GM23338 (cell line): ENCODE measurements around the gene MRPS18B. TPM values are rescaled to one million over a fixed set of nuclear protein-coding genes. Genes with fewer than 3 reads are reported as not detected.

Experiments used
- ATAC-seq: fragments of 200-7000 bp; cut with Tn5 transposase; 3 replicates; pipeline ENCODE4 v1.9.1; 2020
- DNase-seq: peaks from one replicate; pipeline ENCODE4 v3.0.0-alpha.2; 2015; ENCODE audit warnings: low spot score
- H2AFZ ChIP-seq: fragments of 200-600 bp; sonication (generic); 2 replicates; pipeline ENCODE4 v1.8.0; 2016; ENCODE audit warnings: antibody characterized with exemption, mild to moderate bottlenecking, moderate library complexity
- H3F3A ChIP-seq: fragments of 200-600 bp; sonication (generic); replicated peaks from 2 replicates; pipeline ENCODE4 v1.8.0; 2017; ENCODE audit warnings: antibody characterized with exemption, mixed run types, low read depth
- H3K27ac ChIP-seq: fragments of 200-600 bp; sonication (generic); 2 replicates; pipeline ENCODE4 v1.6.1; 2016; ENCODE audit warnings: low read depth
- H3K27me3 ChIP-seq: fragments of 200-600 bp; sonication (generic); 2 replicates; pipeline ENCODE4 v1.8.0; 2016; ENCODE audit warnings: mild to moderate bottlenecking, mixed run types, moderate library complexity; ENCODE audit not compliant: insufficient read depth
- H3K36me3 ChIP-seq: fragments of 200-600 bp; sonication (generic); 2 replicates; pipeline ENCODE4 v1.8.0; 2016; ENCODE audit warnings: mild to moderate bottlenecking; ENCODE audit not compliant: insufficient read depth
- H3K4me1 ChIP-seq: fragments of 200-600 bp; sonication (generic); 2 replicates; pipeline ENCODE4 v1.8.0; 2016; ENCODE audit warnings: mild to moderate bottlenecking, moderate library complexity; ENCODE audit not compliant: insufficient read depth
- H3K4me2 ChIP-seq: fragments of 200-600 bp; sonication (generic); 2 replicates; pipeline ENCODE4 v1.7.1; 2017; ENCODE audit warnings: mixed run types
- H3K4me3 ChIP-seq: fragments of 200-600 bp; sonication (generic); 2 replicates; pipeline ENCODE4 v1.6.1; 2016; ENCODE audit warnings: mixed run types
- H3K79me2 ChIP-seq: fragments of 200-600 bp; sonication (generic); replicated peaks from 2 replicates; pipeline ENCODE4 v1.8.0; 2017; ENCODE audit warnings: mild to moderate bottlenecking; ENCODE audit not compliant: insufficient read depth
- H3K9me2 ChIP-seq: fragments of 200-600 bp; sonication (generic); 2 replicates; pipeline ENCODE4 v1.8.0; 2017; ENCODE audit not compliant: insufficient read depth
- H4K20me1 ChIP-seq: fragments of 200-600 bp; sonication (generic); replicated peaks from 2 replicates; pipeline ENCODE4 v1.8.0; 2017; ENCODE audit warnings: mild to moderate bottlenecking; ENCODE audit not compliant: insufficient read depth
- H3K27ac Mint-ChIP-seq: 2 replicates; pipeline ENCODE4 v1.8.0; 2020; ENCODE audit warnings: inconsistent platforms, mild to moderate bottlenecking, moderate library complexity, mixed read lengths
- H3K27me3 Mint-ChIP-seq: 3 replicates; pipeline ENCODE4 v1.8.0; 2022; ENCODE audit warnings: low read depth, mild to moderate bottlenecking, moderate library complexity, mixed read lengths, inconsistent platforms; ENCODE audit not compliant: insufficient read depth, poor library complexity
- H3K36me3 Mint-ChIP-seq: 3 replicates; pipeline ENCODE4 v1.8.0; 2021; ENCODE audit warnings: low read depth, mild to moderate bottlenecking, inconsistent platforms, moderate library complexity, mixed read lengths
- H3K4me1 Mint-ChIP-seq: 3 replicates; pipeline ENCODE4 v1.8.0; 2020; ENCODE audit warnings: mild to moderate bottlenecking, inconsistent platforms, mixed read lengths
- H3K4me3 Mint-ChIP-seq: 3 replicates; pipeline ENCODE4 v1.8.0; 2021; ENCODE audit warnings: moderate library complexity, mild to moderate bottlenecking, inconsistent platforms, mixed read lengths
- H3K9me3 Mint-ChIP-seq: 3 replicates; pipeline ENCODE4 v1.8.0; 2020; ENCODE audit warnings: moderate library complexity, mild to moderate bottlenecking, inconsistent platforms, mixed read lengths
- CREB1 ChIP-seq: fragments of 250-450 bp; sonication (Bioruptor Pico); IDR thresholded peaks from 2 replicates; pipeline ENCODE4 v1.5.0; 2020; ENCODE audit warnings: low read depth, mild to moderate bottlenecking, moderate library complexity
- CTCF ChIP-seq, 2 experiments: fragments of 200-600 bp in 1 of 2; sonication (generic) in 1 of 2; conservative IDR thresholded peaks; 2 replicates each; pipeline versions ENCODE4 v1.5.1 to v1.6.1; 2016 to 2017; ENCODE audit warnings: antibody characterized with exemption in 2 of 2, low read depth in 2 of 2, mild to moderate bottlenecking in 2 of 2, moderate library complexity in 1 of 2
- ETS1 ChIP-seq: IDR thresholded peaks from 2 replicates; pipeline ENCODE4 v1.6.1; 2016; ENCODE audit warnings: antibody characterized with exemption
- EZH2 ChIP-seq: fragments of 200-600 bp; sonication (generic); IDR thresholded peaks from one replicate; pipeline ENCODE4 v1.8.0; 2017; ENCODE audit warnings: antibody characterized with exemption, mild to moderate bottlenecking, low read depth; ENCODE audit not compliant: unreplicated experiment
- JUNB ChIP-seq: IDR thresholded peaks from one replicate; pipeline ENCODE4 v1.6.1; 2016; ENCODE audit warnings: antibody characterized with exemption; ENCODE audit not compliant: unreplicated experiment
- NANOG ChIP-seq: IDR thresholded peaks from 2 replicates; pipeline ENCODE4 v1.6.1; 2016; ENCODE audit warnings: antibody characterized with exemption, borderline replicate concordance
- POLR2AphosphoS5 ChIP-seq: IDR thresholded peaks from 2 replicates; pipeline ENCODE4 v1.6.1; 2016; ENCODE audit warnings: antibody characterized with exemption, low read depth
- STAT1 ChIP-seq: IDR thresholded peaks from one replicate; pipeline ENCODE4 v1.6.1; 2016; ENCODE audit warnings: antibody characterized with exemption; ENCODE audit not compliant: unreplicated experiment
- ZNF114 ChIP-seq: fragments of 250-450 bp; sonication (Bioruptor Pico); IDR thresholded peaks from 2 replicates; pipeline ENCODE4 v1.5.0; 2020; ENCODE audit warnings: mild to moderate bottlenecking, moderate library complexity
- ZNF331 ChIP-seq: fragments of 250-450 bp; sonication (Bioruptor Pico); IDR thresholded peaks from 2 replicates; pipeline ENCODE4 v1.5.0; 2020; ENCODE audit warnings: low read depth, mild to moderate bottlenecking, moderate library complexity
- ZNF462 ChIP-seq: fragments of 250-450 bp; sonication (Bioruptor Pico); IDR thresholded peaks from 2 replicates; pipeline ENCODE4 v1.5.0; 2020; ENCODE audit warnings: mild to moderate bottlenecking, moderate library complexity
- polyA plus RNA-seq: library from polyadenylated mRNA; unstranded; fragments of >200 nt; fragmentation: Nextera tagmentation; extraction: Ambion mirVana; gene quantifications from 2 replicates; pipeline ENCODE4 v1.2.1, GENCODE V29; 2016
- total RNA-seq: library from RNA; depleted of rRNA; stranded (reverse); fragments of >200 nt; shearing (Covaris generic); gene quantifications from 2 replicates; pipeline ENCODE4 v1.2.3, GENCODE V29; 2014

MRPS18B gene
- total and polyA plus RNA-seq, 2 experiments from 2014 or later = 49.2 to 73.6 TPM

- H3K4me2 ChIP-seq = peak overlapping the region; percentile 99
- H2AFZ ChIP-seq = peak overlapping the region; percentile 98; the same call in 1 of the 2 replicates
- peaks cover 18% of the 10 kb centered on the region for H3K4me1 ChIP-seq
- peak overlapping the region; percentile 95 for H3K4me3 ChIP-seq
- TF ChIP-seq EZH2 (no peak), ZNF462 (CRISPR knock-in tag) (no peak), CTCF (conservative IDR thresholded peaks at IDR 0.05; ENCODE audit: low read depth in 2 of 2) (no peak), ETS1 (no peak), NANOG (no peak), JUNB (no peak), ZNF331 (CRISPR knock-in tag) (no peak), STAT1 (no peak), CREB1 (CRISPR knock-in tag) (no peak), POLR2AphosphoS5 (no peak), ZNF114 (no peak)
- DNase-seq = no peak
- peaks cover 14% of the 10 kb centered on the region for H3K36me3 Mint-ChIP-seq
- H3K9me2 ChIP-seq = no peaks in the 10 kb centered on the region
- peaks cover 12% of the 10 kb centered on the region; the same call in 1 of the 2 replicates for H3F3A ChIP-seq
- no peak overlapping the region for H3K27ac Mint-ChIP-seq
- peak overlapping the region; percentile 96 for H3K4me3 Mint-ChIP-seq
- H3K79me2 ChIP-seq = peaks cover 37% of the 10 kb centered on the region
- 0 out of 2 replicates have a peak, but pooled peaks cover 3% of the 10 kb centered on the region for H3K36me3 ChIP-seq
- no peaks in the 10 kb centered on the region; the same call in 2 of the 3 replicates for H3K9me3 Mint-ChIP-seq
- no peak overlapping the region for H3K27ac ChIP-seq
- H3K4me1 Mint-ChIP-seq = peaks cover 31% of the 10 kb centered on the region
- H3K27me3 Mint-ChIP-seq = peaks cover 13% of the 10 kb centered on the region
- no peak for ATAC-seq
- H3K27me3 ChIP-seq = peaks cover 6% of the 10 kb centered on the region; the same call in 1 of the 2 replicates
- peaks cover 22% of the 10 kb centered on the region for H4K20me1 ChIP-seq
Measured at GRCh38 chr6:30570263-30570662, 47.4 kb upstream of the MRPS18B start.
